Measurements from ENCODE around the gene HOMER3. TPM values are rescaled to one million over a fixed set of nuclear protein-coding genes. Genes with fewer than 3 reads are reported as not detected.

HOMER3 gene
- polyA plus RNA-seq, 3 donors = 45.1 to 88.1 (median 49.4) TPM

GRCh38 chr19:18901491-18901890, 39.5 kb downstream of the HOMER3 start:
- Histone ChIP-seq H3K27me3 (ENCODE audit: control insufficient read depth in 2 of 2, insufficient read depth in 2 of 2, low read length in 2 of 2) (peaks cover 0 to 10% of the 10 kb centered on the region in 2 donors), H3K27ac (ENCODE audit: low read depth in 1 of 2, low read length in 2 of 2) (no peak overlapping the region), H4K20me1 (ENCODE audit: insufficient read depth, low read length) (peaks cover 56% of the 10 kb centered on the region), H2AFZ (ENCODE audit: insufficient read depth, low read depth, low read length, poor library complexity, severe bottlenecking) (no peak overlapping the region), H3K4me1 (ENCODE audit: control insufficient read depth in 1 of 2, insufficient read depth in 2 of 2, low read length in 2 of 2) (no peaks in the 10 kb centered on the region), H3K9ac (ENCODE audit: insufficient read depth, low read length, poor library complexity, severe bottlenecking) (no peak overlapping the region), H3K9me3 (replicated peaks in 1 of 2; ENCODE audit: control insufficient read depth in 1 of 2, insufficient read depth in 1 of 2, low read length in 2 of 2) (no peaks in the 10 kb centered on the region), H3K4me3 (replicated peaks in 1 of 3; ENCODE audit: low read depth in 2 of 3, low read length in 3 of 3) (no peak overlapping the region), H3K36me3 (replicated peaks in 1 of 2; ENCODE audit: control insufficient read depth in 1 of 2, insufficient read depth in 2 of 2, low read length in 2 of 2) (peaks cover 66 to 71% of the 10 kb centered on the region in 2 donors), H3K79me2 (ENCODE audit: insufficient read depth, low read length) (no peaks in the 10 kb centered on the region), H3K4me2 (replicated peaks; ENCODE audit: extremely low read depth, low read length, poor library complexity, severe bottlenecking) (no peak overlapping the region)
- Mint-ChIP-seq H3K9me3 (peaks cover 0 to 5% (median 2%) of the 10 kb centered on the region in 7 donors), H3K36me3 (peaks cover 57 to 77% of the 10 kb centered on the region in 2 donors), H3K27ac (no peak overlapping the region), H3K27me3 (ENCODE audit: low read depth in 3 of 3) (peaks cover 8 to 15% (median 11%) of the 10 kb centered on the region in 3 donors), H3K4me3 (no peak overlapping the region), H3K4me1 (peaks cover 4% of the 10 kb centered on the region)
- no peak for DNase-seq
- intact Hi-C loops (cut with micrococcal nuclease) = no loop called here
- TF ChIP-seq, protein P1, sequence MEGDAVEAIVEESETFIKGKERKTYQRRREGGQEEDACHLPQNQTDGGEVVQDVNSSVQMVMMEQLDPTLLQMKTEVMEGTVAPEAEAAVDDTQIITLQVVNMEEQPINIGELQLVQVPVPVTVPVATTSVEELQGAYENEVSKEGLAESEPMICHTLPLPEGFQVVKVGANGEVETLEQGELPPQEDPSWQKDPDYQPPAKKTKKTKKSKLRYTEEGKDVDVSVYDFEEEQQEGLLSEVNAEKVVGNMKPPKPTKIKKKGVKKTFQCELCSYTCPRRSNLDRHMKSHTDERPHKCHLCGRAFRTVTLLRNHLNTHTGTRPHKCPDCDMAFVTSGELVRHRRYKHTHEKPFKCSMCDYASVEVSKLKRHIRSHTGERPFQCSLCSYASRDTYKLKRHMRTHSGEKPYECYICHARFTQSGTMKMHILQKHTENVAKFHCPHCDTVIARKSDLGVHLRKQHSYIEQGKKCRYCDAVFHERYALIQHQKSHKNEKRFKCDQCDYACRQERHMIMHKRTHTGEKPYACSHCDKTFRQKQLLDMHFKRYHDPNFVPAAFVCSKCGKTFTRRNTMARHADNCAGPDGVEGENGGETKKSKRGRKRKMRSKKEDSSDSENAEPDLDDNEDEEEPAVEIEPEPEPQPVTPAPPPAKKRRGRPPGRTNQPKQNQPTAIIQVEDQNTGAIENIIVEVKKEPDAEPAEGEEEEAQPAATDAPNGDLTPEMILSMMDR (IDR thresholded peaks at IDR 0.05) = no peak
- 100% methylated on average over 2 of the region's 7 CpGs for WGBS (ENCODE audit: insufficient coverage)

DNA sequence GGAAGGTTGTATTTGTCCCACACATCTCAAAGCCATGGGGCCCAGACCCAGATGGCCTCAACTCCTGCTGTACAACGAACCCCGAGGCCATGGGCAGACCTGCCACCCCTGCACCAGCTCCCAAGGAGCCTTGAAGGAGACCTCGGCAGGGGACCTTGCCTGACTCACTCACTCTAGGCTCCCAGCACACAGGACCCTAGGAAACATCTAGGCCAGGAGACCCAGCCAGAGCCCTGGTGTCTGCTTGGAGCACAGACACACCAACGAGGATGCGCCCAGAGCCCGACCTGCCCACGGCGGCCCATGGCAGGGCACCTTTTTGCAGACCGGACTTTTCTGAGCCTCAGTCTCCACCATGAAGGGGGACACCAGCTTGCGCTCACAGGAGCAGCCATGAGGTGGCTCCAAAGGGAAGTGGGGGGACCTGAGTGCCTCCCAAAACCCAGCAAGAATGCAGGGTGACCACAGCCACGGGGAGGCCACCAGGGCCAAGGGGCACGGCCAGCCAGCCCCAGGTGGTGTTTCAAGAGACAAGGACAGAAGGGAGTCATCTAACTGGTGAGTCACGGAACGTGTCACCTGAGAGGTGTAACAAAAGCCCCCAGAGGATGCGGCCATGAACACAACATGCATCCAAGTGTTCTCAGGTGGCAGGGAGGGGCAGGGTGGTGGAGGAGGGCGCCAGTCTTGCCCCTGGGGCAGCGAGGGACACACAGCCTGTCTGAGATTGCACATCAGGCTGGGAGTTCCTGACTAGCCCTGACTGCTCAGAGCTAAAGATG, 40.1 kb downstream of the HOMER3 start:
- no peak for DNase-seq
- Histone ChIP-seq H4K20me1 (ENCODE audit: insufficient read depth, low read length) (peaks cover 50% of the 10 kb centered on the region), H3K4me2 (replicated peaks; ENCODE audit: extremely low read depth, low read length, poor library complexity, severe bottlenecking) (no peak overlapping the region), H3K36me3 (replicated peaks in 1 of 2; ENCODE audit: control insufficient read depth in 1 of 2, insufficient read depth in 2 of 2, low read length in 2 of 2) (peaks cover 60 to 65% of the 10 kb centered on the region in 2 donors), H3K9ac (ENCODE audit: insufficient read depth, low read length, poor library complexity, severe bottlenecking) (no peak overlapping the region), H2AFZ (ENCODE audit: insufficient read depth, low read depth, low read length, poor library complexity, severe bottlenecking) (no peak overlapping the region), H3K27ac (ENCODE audit: low read depth in 1 of 2, low read length in 2 of 2) (no peak overlapping the region), H3K4me3 (replicated peaks in 1 of 3; ENCODE audit: low read depth in 2 of 3, low read length in 3 of 3) (no peak overlapping the region), H3K9me3 (replicated peaks in 1 of 2; ENCODE audit: control insufficient read depth in 1 of 2, insufficient read depth in 1 of 2, low read length in 2 of 2) (no peaks in the 10 kb centered on the region), H3K79me2 (ENCODE audit: insufficient read depth, low read length) (no peaks in the 10 kb centered on the region), H3K4me1 (ENCODE audit: control insufficient read depth in 1 of 2, insufficient read depth in 2 of 2, low read length in 2 of 2) (no peaks in the 10 kb centered on the region), H3K27me3 (ENCODE audit: control insufficient read depth in 2 of 2, insufficient read depth in 2 of 2, low read length in 2 of 2) (peaks cover 0 to 13% of the 10 kb centered on the region in 2 donors)
- Mint-ChIP-seq H3K4me1 (peaks cover 6% of the 10 kb centered on the region), H3K4me3 (no peak overlapping the region), H3K27ac (no peak overlapping the region), H3K36me3 (peaks cover 55 to 71% of the 10 kb centered on the region in 2 donors), H3K27me3 (ENCODE audit: low read depth in 3 of 3) (peaks cover 10 to 18% (median 13%) of the 10 kb centered on the region in 3 donors), H3K9me3 (peaks cover 0 to 7% (median 4%) of the 10 kb centered on the region in 7 donors)
- intact Hi-C loops (cut with micrococcal nuclease) = no loop called here
- TF ChIP-seq, protein P1 (IDR thresholded peaks at IDR 0.05) = no peak
- 89% methylated on average over 14 of the region's 17 CpGs for WGBS (ENCODE audit: insufficient coverage)
